ENCODE measurements around the gene GADD45GIP1. TPM values are rescaled to one million over a fixed set of nuclear protein-coding genes. Genes with fewer than 3 reads are reported as not detected.

The GADD45GIP1 gene
- total RNA-seq, 2 donors from 2014 or later = 16.1 to 41.9 TPM

- TF ChIP-seq CTCF (IDR thresholded peaks at IDR 0.05) = no peak
- DNase-seq = no peak
These were observed 20.4 kb downstream of the GADD45GIP1 start for GRCh38 chr19:12936582-12936981.

DNA sequence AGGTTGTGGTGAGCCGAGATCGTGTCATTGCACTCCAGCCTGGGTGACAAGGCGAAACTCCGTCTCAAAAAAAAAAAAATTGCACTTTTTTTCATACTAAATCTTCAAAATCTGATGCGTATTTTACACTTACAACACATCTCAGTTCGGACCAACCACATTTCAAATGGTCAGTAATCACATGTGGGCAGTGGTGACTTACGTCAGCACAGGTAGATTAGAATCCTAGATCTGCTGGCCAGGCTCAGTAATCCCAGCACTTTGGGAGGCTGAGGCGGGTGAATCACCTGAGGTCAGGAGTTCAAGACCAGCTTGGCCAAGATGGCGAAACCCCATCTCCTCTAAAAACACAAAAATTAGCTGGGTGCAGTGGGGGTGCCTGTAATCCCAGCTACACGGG lies 22.0 kb downstream of the GADD45GIP1 start:
- no peaks in the 10 kb centered on the region for H3K9me3 ChIP-seq
- H3K4me3 ChIP-seq = no peak overlapping the region
- intact Hi-C loops (cut with DNase I) = no loop called here
- peaks cover 2% of the 10 kb centered on the region for H3K36me3 ChIP-seq
- no peak for DNase-seq
- peaks cover 14% of the 10 kb centered on the region for H3K4me1 ChIP-seq
- no peak overlapping the region for H3K27ac ChIP-seq
- no peak for TF ChIP-seq CTCF (IDR thresholded peaks at IDR 0.05)
- no peaks in the 10 kb centered on the region for H3K27me3 ChIP-seq
- H3K9ac ChIP-seq (ENCODE audit: low read depth in 2 of 2, low read length in 2 of 2) = no peak overlapping the region

More at GRCh38 chr19:12936582-12936981, 20.4 kb downstream of the GADD45GIP1 start:
- intact Hi-C loops (cut with DNase I) = no loop called here
- H3K27ac ChIP-seq = no peak overlapping the region
- H3K4me1 ChIP-seq = peaks cover 25% of the 10 kb centered on the region
- H3K36me3 ChIP-seq = peaks cover 14% of the 10 kb centered on the region
- H3K9ac ChIP-seq (ENCODE audit: low read depth in 2 of 2, low read length in 2 of 2) = no peak overlapping the region
- no peaks in the 10 kb centered on the region for H3K27me3 ChIP-seq
- no peaks in the 10 kb centered on the region for H3K9me3 ChIP-seq
- H3K4me3 ChIP-seq = no peak overlapping the region

GRCh38 chr19:12933287-12934072 lies 23.5 kb downstream of the GADD45GIP1 start, which contains the start of gene FARSA:
Gene FARSA, minus strand, starts transcription at chr19:12933711. Its CDS starts 15 bp downstream, at chr19:12933696.
- intact Hi-C loops (cut with DNase I) = no loop called here
- H3K9ac ChIP-seq (ENCODE audit: low read depth in 2 of 2, low read length in 2 of 2) = peak within 1 kb of the TSS; percentile 76 to 94
- H3K36me3 ChIP-seq = no peaks in the 10 kb centered on the region
- peaks cover 10% of the 10 kb centered on the region for H3K4me1 ChIP-seq
- H3K4me3 ChIP-seq = peak within 1 kb of the TSS; percentile 98
- no peak for TF ChIP-seq CTCF (IDR thresholded peaks at IDR 0.05)
- no peaks in the 10 kb centered on the region for H3K27me3 ChIP-seq
- peak; percentile 95 for DNase-seq
- peak within 1 kb of the TSS; percentile 34 for H3K27ac ChIP-seq
- no peaks in the 10 kb centered on the region for H3K9me3 ChIP-seq

- Histone ChIP-seq H3K4me3 (peak overlapping the region; percentile 98), H3K27me3 (no peaks in the 10 kb centered on the region), H3K4me1 (peaks cover 8% of the 10 kb centered on the region), H3K36me3 (no peaks in the 10 kb centered on the region), H3K9me3 (no peaks in the 10 kb centered on the region), H3K9ac (ENCODE audit: low read depth in 2 of 2, low read length in 2 of 2) (peak overlapping the region; percentile 76 to 94), H3K27ac (peak overlapping the region; percentile 34)
- DNase-seq = peak; percentile 29
- intact Hi-C loops (cut with DNase I) = no loop called here
- TF ChIP-seq CTCF (IDR thresholded peaks at IDR 0.05) = no peak
These were observed 24.4 kb downstream of the GADD45GIP1 start for GRCh38 chr19:12932392-12933286.

- intact Hi-C loops (cut with DNase I) = no loop called here
- H3K27me3 ChIP-seq = no peaks in the 10 kb centered on the region
- peaks cover 6% of the 10 kb centered on the region for H3K4me1 ChIP-seq
- no peaks in the 10 kb centered on the region for H3K36me3 ChIP-seq
- no peak overlapping the region for H3K4me3 ChIP-seq
- DNase-seq = no peak
- H3K9me3 ChIP-seq = no peaks in the 10 kb centered on the region
- H3K9ac ChIP-seq (ENCODE audit: low read depth in 2 of 2, low read length in 2 of 2) = no peak overlapping the region
- no peak overlapping the region for H3K27ac ChIP-seq
- TF ChIP-seq CTCF (IDR thresholded peaks at IDR 0.05) = no peak
These were observed 26.9 kb downstream of the GADD45GIP1 start for GRCh38 chr19:12930002-12930645.

Data from colonic mucosa (tissue), 4 donors.